DMS 273 (cell line): ENCODE data around the gene NMT2.

Experiments
- DNase-seq: peaks from one replicate; lab custom pipeline; 2025; ENCODE audit not compliant: unreplicated experiment; lab: John Stamatoyannopoulos, UW

Gene NMT2

GRCh38 chr10:15141136-15142054 lies 27.1 kb downstream of the NMT2 start:
- peak; percentile 61 for DNase-seq

- peak; percentile 96 for DNase-seq
Observed at GRCh38 chr10:15140698-15141097, 27.8 kb downstream of the NMT2 start.

- no peak for DNase-seq
Observed at GRCh38 chr10:15137636-15138035, 30.9 kb downstream of the NMT2 start.

GRCh38 chr10:15137036-15137359 lies 31.5 kb downstream of the NMT2 start:
- DNase-seq: no peak

- no peak for DNase-seq
Observed at GRCh38 chr10:15136129-15137035, 32.1 kb downstream of the NMT2 start.

- no peak for DNase-seq
Observed at GRCh38 chr10:15131330-15131729, 37.2 kb downstream of the NMT2 start.

GRCh38 chr10:15124908-15125307 lies 43.6 kb downstream of the NMT2 start:
- no peak for DNase-seq

- DNase-seq: no peak
Observed at GRCh38 chr10:15124190-15124589, 44.3 kb downstream of the NMT2 start.

- DNase-seq: no peak
Observed at GRCh38 chr10:15123749-15124184, 44.7 kb downstream of the NMT2 start.

GRCh38 chr10:15122477-15123030 lies 45.9 kb downstream of the NMT2 start:
- DNase-seq: no peak

- DNase-seq: no peak
Observed at GRCh38 chr10:15121707-15122106, 46.8 kb downstream of the NMT2 start.

GRCh38 chr10:15120523-15120922 lies 48.0 kb downstream of the NMT2 start:
- no peak for DNase-seq

- DNase-seq: no peak
Observed at GRCh38 chr10:15118615-15119014, 49.9 kb downstream of the NMT2 start.

- no peak for DNase-seq
Observed at GRCh38 chr10:15116225-15116624, 52.3 kb downstream of the NMT2 start.

GRCh38 chr10:15113766-15114165 lies 54.7 kb downstream of the NMT2 start:
- no peak for DNase-seq

- no peak for DNase-seq
Observed at GRCh38 chr10:15112657-15113056, 55.8 kb downstream of the NMT2 start.

- DNase-seq: peak; percentile 77
Observed at GRCh38 chr10:15106352-15107013, 62.0 kb downstream of the NMT2 start.

GRCh38 chr10:15103513-15103912 lies 65.0 kb downstream of the NMT2 start:
- DNase-seq: no peak

GRCh38 chr10:15099886-15100285 lies 68.6 kb downstream of the NMT2 start:
- DNase-seq: no peak

- DNase-seq: peak; percentile 97
Observed at GRCh38 chr10:15097011-15097812, 71.3 kb downstream of the NMT2 start, which contains the start of gene RPP38. RPP38 (plus strand) TSS chr10:15097355; CDS start chr10:15103315, 5,960 bp downstream.
